A673 (cell line): Measurements from ENCODE around the gene TCL1A. TPM values are rescaled to one million over a fixed set of nuclear protein-coding genes. Genes with fewer than 3 reads are reported as not detected.

ENCODE experiments used
- BruUV-seq: library from RNA; stranded (reverse); fragments of 400-500 nt; replicated peaks from 2 replicates; lab custom pipeline; 2021; lab: Mats Ljungman, UMichigan
- CTCF ChIA-PET: fragments of 300-600 bp; sonication (Branson Sonifier 250); formaldehyde crosslinking; loops from one replicate; lab custom pipeline; 2022; ENCODE audit warnings: antibody characterized with exemption; lab: Charles Lee
- POLR2A ChIA-PET: fragments of 300-600 bp; sonication (Branson Sonifier 250); formaldehyde crosslinking; loops from one replicate; lab custom pipeline; 2022; ENCODE audit warnings: antibody characterized with exemption; ENCODE audit not compliant: low non-redundant PET; lab: Charles Lee
- DNase-seq: peaks from one replicate; pipeline ENCODE4 v3.0.0-alpha.2; 2015; ENCODE audit warnings: low spot score
- H3K27ac ChIP-seq: fragments of 200-600 bp; sonication (generic); 2 replicates; pipeline ENCODE4 v1.5.1; 2016; ENCODE audit warnings: mixed run types, low read depth, mild to moderate bottlenecking, mixed read lengths, antibody characterized with exemption, low read length; ENCODE audit not compliant: poor library complexity, severe bottlenecking
- H3K27me3 ChIP-seq: fragments of 200-600 bp; sonication (generic); replicated peaks from 2 replicates; pipeline ENCODE4 v1.6.1; 2017; ENCODE audit warnings: mixed run types, low read depth, mild to moderate bottlenecking, mixed read lengths, antibody characterized with exemption, low read length; ENCODE audit not compliant: insufficient read depth, poor library complexity
- H3K36me3 ChIP-seq: fragments of 200-600 bp; sonication (generic); 2 replicates; pipeline ENCODE4 v1.6.1; 2016; ENCODE audit warnings: mixed run types, mild to moderate bottlenecking, mixed read lengths, antibody characterized with exemption, low read length; ENCODE audit not compliant: insufficient read depth, poor library complexity, severe bottlenecking
- H3K4me1 ChIP-seq: fragments of 200-600 bp; sonication (generic); 2 replicates; pipeline ENCODE4 v1.6.1; 2017; ENCODE audit warnings: mixed run types, mild to moderate bottlenecking, mixed read lengths, antibody characterized with exemption, low read length; ENCODE audit not compliant: insufficient read depth, poor library complexity, severe bottlenecking
- H3K4me3 ChIP-seq: fragments of 200-600 bp; sonication (generic); 2 replicates; pipeline ENCODE4 v1.5.1; 2016; ENCODE audit warnings: low read depth, mixed run types, mild to moderate bottlenecking, mixed read lengths, low read length; ENCODE audit not compliant: poor library complexity, severe bottlenecking
- H3K9me3 ChIP-seq: fragments of 200-600 bp; sonication (generic); 2 replicates; pipeline ENCODE4 v1.6.1; 2016; ENCODE audit warnings: mixed run types, low read depth, mild to moderate bottlenecking, mixed read lengths, antibody characterized with exemption, low read length; ENCODE audit not compliant: poor library complexity, severe bottlenecking
- CTCF ChIP-seq: fragments of 300-800, 200-600 bp; sonication (generic); conservative IDR thresholded peaks from 2 replicates; pipeline ENCODE4 v1.5.1; 2017; ENCODE audit warnings: low read depth, mild to moderate bottlenecking, antibody characterized with exemption, low read length, moderate library complexity, mixed read lengths
- EZH2 ChIP-seq: fragments of 200-600 bp; sonication (generic); IDR thresholded peaks from 2 replicates; pipeline ENCODE4 v1.6.1; 2017; ENCODE audit warnings: borderline replicate concordance, low read depth, mild to moderate bottlenecking, mixed read lengths, antibody characterized with exemption, low read length; ENCODE audit not compliant: poor library complexity, severe bottlenecking
- intact Hi-C: fragments of 100-400 bp; cut with micrococcal nuclease; formaldehyde crosslinking; loops from one replicate; pipeline ENCODE4 v1.10.0; 2022; ENCODE audit not compliant: unreplicated experiment
- total RNA-seq: library from RNA; stranded (reverse); gene quantifications from 2 replicates; pipeline ENCODE4 v1.2.3, GENCODE V29; 2021

TCL1A gene
- total RNA-seq, 1 experiment from 2014 or later: not detected

DNA sequence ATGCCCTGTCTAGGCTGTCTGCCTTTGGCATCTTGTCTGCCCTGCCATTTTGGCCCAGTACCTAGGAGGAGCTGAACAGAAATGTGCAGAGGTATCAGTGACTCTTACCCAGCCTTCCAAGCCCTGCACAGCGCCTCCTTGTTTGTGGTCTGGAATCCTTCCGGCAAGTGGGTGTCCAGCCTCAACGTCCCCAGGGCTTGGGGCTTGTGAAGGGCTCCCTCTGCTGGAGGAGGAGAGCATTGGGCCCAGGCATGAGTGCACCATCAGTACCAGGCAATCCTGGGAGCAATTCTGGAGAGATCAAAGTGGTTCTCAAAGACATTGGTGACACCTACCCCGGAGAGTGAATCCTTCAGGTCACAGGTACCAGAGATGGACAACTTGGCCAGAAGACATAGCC lies 30.1 kb downstream of the TCL1A start:
- no peak for TF ChIP-seq EZH2
- peak; percentile 90 for TF ChIP-seq CTCF
- no TSS peak for BruUV-seq
- intact Hi-C loops: loop anchor here (1.0 to 5.0 kb wide), 2 partner anchors 74 to 121 kb away; no protein-coding TSS in a partner anchor
- no peaks in the 10 kb centered on the region for H3K36me3 ChIP-seq
- no peak overlapping the region for H3K4me3 ChIP-seq
- no peaks in the 10 kb centered on the region for H3K27me3 ChIP-seq
- CTCF ChIA-PET: no interaction called here
- H3K4me1 ChIP-seq: peaks cover 9% of the 10 kb centered on the region
- no peak overlapping the region for H3K27ac ChIP-seq
- no peaks in the 10 kb centered on the region for H3K9me3 ChIP-seq
- peak; percentile 64 for DNase-seq
- POLR2A ChIA-PET: no interaction called here

DNA sequence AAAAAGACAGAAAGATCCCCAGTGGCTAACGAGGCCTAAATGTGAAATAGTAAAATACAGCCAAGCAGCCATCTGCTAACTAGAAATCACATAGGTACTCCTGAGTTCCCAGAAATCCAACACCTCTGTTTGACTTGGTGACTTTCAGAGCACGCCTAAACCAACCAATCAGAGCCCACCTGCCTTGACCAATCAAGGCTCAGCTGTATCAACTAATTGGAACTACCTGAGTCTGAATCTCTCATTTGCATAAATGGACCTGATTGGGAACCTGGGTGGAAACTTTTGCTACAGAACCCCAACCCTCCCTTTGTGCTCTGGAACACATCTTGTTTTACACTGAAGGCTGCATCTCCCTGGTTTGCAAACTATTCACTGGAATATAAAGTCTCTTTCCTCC lies 32.8 kb downstream of the TCL1A start:
- TF ChIP-seq CTCF: no peak
- no peak for TF ChIP-seq EZH2
- CTCF ChIA-PET: no interaction called here
- Histone ChIP-seq H3K27ac (no peak overlapping the region), H3K4me1 (peaks cover 9% of the 10 kb centered on the region), H3K27me3 (no peaks in the 10 kb centered on the region), H3K4me3 (no peak overlapping the region), H3K36me3 (no peaks in the 10 kb centered on the region), H3K9me3 (no peaks in the 10 kb centered on the region)
- POLR2A ChIA-PET: no interaction called here
- BruUV-seq: no TSS peak
- DNase-seq: no peak
- intact Hi-C loops: loop anchor here (5.0 kb wide), 1 partner anchor 119 kb away; no protein-coding TSS in a partner anchor

- no TSS peak for BruUV-seq
- H3K4me3 ChIP-seq: no peak overlapping the region
Measured at GRCh38 chr14:95679998-95680735, 33.8 kb downstream of the TCL1A start.

More at GRCh38 chr14:95679998-95680735, 33.8 kb downstream of the TCL1A start:
- intact Hi-C loops: loop anchor here (5.0 kb wide), 1 partner anchor 118 kb away; no protein-coding TSS in a partner anchor
- Histone ChIP-seq H3K27me3 (no peaks in the 10 kb centered on the region), H3K27ac (no peak overlapping the region), H3K36me3 (no peaks in the 10 kb centered on the region), H3K4me1 (peaks cover 9% of the 10 kb centered on the region), H3K9me3 (no peaks in the 10 kb centered on the region)
- DNase-seq: no peak
- no peak for TF ChIP-seq CTCF
- no peak for TF ChIP-seq EZH2
- POLR2A ChIA-PET: interaction anchor here (0.6 kb wide), 2 partner anchors 19 to 41 kb away, joined by 3 to 18 read pairs; no protein-coding TSS in a partner anchor
- CTCF ChIA-PET: interaction anchor here (0.6 kb wide), 1 partner anchor 127 kb away, joined by 6 read pairs; no protein-coding TSS in a partner anchor
